Measurements from ENCODE around the gene ZNF423.
"Not testable (repeated sequence)": the region's sequence is repeated elsewhere in the genome, so short reads cannot be mapped to it uniquely, and the experiment has no call there.

Gene ZNF423

DNA sequence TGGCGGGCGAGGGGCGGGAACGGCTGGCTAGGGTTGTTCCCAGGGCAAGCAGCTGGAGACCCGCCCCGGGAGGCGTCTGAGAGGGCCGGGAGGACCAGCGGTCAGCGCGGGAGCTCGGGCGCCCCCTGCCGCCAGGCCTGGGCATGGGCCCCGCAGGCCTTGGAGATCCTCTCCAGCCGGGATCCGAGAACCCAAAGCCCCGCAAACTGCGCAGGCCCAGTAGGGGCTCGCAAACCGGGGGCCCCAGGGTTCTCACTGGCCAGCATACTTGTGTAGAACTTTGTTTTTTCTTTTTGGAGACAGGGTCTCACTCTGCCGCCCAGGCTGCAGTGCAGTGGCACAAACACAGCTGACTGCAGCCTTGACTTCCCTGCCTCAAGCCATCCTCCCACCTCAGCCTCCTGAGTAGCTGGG is 20.8 kb upstream of the ZNF423 start:
- H3K4me2 ChIP-seq (ENCODE audit: low read depth, low read length), result peak overlapping the region; percentile 1; the same call in 1 of the 2 replicates
- H4K20me1 ChIP-seq (ENCODE audit: insufficient read depth, low read length), result no peaks in the 10 kb centered on the region
- H3K4me3 ChIP-seq (ENCODE audit: low read length), result no peak overlapping the region
- H3K27ac ChIP-seq (ENCODE audit: low read length), result no peak overlapping the region
- H3K27me3 ChIP-seq (replicated peaks; ENCODE audit: insufficient read depth, low read length), result peaks cover 17% of the 10 kb centered on the region
- H3K9ac ChIP-seq (ENCODE audit: low read length), result no peak overlapping the region
- no peaks in the 10 kb centered on the region for H3K9me3 ChIP-seq (replicated peaks; ENCODE audit: insufficient read depth, low read length)
- H3F3A ChIP-seq (ENCODE audit: insufficient read depth, low read length), result no peaks in the 10 kb centered on the region
- TF ChIP-seq EZH2 (optimal IDR thresholded peaks at IDR 0.05; ENCODE audit: low read depth, low read length), result no peak
- TF ChIP-seq, protein P1, sequence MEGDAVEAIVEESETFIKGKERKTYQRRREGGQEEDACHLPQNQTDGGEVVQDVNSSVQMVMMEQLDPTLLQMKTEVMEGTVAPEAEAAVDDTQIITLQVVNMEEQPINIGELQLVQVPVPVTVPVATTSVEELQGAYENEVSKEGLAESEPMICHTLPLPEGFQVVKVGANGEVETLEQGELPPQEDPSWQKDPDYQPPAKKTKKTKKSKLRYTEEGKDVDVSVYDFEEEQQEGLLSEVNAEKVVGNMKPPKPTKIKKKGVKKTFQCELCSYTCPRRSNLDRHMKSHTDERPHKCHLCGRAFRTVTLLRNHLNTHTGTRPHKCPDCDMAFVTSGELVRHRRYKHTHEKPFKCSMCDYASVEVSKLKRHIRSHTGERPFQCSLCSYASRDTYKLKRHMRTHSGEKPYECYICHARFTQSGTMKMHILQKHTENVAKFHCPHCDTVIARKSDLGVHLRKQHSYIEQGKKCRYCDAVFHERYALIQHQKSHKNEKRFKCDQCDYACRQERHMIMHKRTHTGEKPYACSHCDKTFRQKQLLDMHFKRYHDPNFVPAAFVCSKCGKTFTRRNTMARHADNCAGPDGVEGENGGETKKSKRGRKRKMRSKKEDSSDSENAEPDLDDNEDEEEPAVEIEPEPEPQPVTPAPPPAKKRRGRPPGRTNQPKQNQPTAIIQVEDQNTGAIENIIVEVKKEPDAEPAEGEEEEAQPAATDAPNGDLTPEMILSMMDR (IDR thresholded peaks at IDR 0.05; ENCODE audit: low read length), result peak; percentile 73
- no peaks in the 10 kb centered on the region for H3K36me3 ChIP-seq (replicated peaks; ENCODE audit: insufficient read depth, low read length)
- H3K4me1 ChIP-seq (ENCODE audit: low read length), result no peaks in the 10 kb centered on the region
- no peaks in the 10 kb centered on the region for H3K9me2 ChIP-seq (replicated peaks; ENCODE audit: insufficient read depth, low read length)
- H3K79me2 ChIP-seq (ENCODE audit: low read length), result no peaks in the 10 kb centered on the region
- peak overlapping the region; percentile 33; the same call in 1 of the 2 replicates for H2AFZ ChIP-seq (ENCODE audit: low read length)
- peak; percentile 42 for DNase-seq

DNA sequence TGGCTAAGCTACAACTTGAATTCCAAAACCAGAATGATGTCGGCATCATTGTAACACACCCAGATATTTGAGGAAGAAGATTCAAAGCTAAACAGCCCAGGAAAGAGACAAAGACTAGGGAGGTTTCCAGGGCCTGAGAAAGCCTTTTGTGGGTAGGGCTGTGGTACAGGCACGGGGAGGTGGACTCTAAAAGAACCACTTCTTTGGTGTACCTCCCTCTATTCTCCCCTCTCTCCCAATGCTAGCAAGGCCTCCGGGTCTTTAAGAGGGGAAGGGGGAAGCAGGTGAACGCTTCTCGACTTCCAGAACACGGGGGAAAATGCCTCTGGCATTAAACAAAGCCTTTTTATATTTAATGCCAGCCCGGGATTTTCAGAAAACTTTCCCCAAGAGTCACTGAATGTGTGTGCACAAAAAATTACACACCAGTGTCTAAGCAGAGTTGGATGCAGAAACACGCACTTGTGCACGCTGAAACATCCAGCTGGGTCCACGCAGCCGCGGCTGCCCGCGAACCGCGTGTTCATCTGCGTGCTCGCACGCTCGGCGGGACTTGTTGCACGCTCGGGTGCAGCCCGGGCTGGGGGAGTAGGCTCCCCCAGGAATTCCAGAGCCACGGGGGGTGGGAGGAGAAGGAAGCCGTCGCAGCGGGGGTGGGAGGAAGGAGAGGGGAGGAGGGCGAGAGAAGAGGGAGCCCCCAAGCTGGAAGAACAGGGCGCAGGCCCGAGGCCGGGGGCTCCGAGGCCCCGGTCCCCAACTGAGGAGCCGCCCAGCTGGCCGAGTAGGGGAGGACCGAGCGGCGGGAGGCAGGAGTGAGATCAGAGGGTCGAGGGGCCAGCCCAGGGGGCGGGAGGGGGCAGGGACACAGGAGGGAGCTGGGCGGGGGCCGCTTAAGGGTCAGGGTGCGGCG is 20.1 kb upstream of the ZNF423 start:
- Histone ChIP-seq H3K9ac (ENCODE audit: low read length) (no peak overlapping the region), H4K20me1 (ENCODE audit: insufficient read depth, low read length) (no peaks in the 10 kb centered on the region), H3F3A (ENCODE audit: insufficient read depth, low read length) (no peaks in the 10 kb centered on the region), H3K36me3 (replicated peaks; ENCODE audit: insufficient read depth, low read length) (no peaks in the 10 kb centered on the region), H3K9me2 (replicated peaks; ENCODE audit: insufficient read depth, low read length) (no peaks in the 10 kb centered on the region), H3K4me1 (ENCODE audit: low read length) (no peaks in the 10 kb centered on the region), H3K27me3 (replicated peaks; ENCODE audit: insufficient read depth, low read length) (peaks cover 17% of the 10 kb centered on the region), H3K79me2 (ENCODE audit: low read length) (no peaks in the 10 kb centered on the region), H3K4me3 (ENCODE audit: low read length) (no peak overlapping the region), H3K9me3 (replicated peaks; ENCODE audit: insufficient read depth, low read length) (no peaks in the 10 kb centered on the region), H3K27ac (ENCODE audit: low read length) (no peak overlapping the region), H3K4me2 (ENCODE audit: low read depth, low read length) (peak overlapping the region; percentile 1; the same call in 1 of the 2 replicates), H2AFZ (ENCODE audit: low read length) (peak overlapping the region; percentile 33; the same call in 1 of the 2 replicates)
- TF ChIP-seq EZH2 (optimal IDR thresholded peaks at IDR 0.05; ENCODE audit: low read depth, low read length), result no peak
- TF ChIP-seq, protein P1 (IDR thresholded peaks at IDR 0.05; ENCODE audit: low read length), result no peak
- no peak for TF ChIP-seq EZH2phosphoT487 (IDR thresholded peaks at IDR 0.05; ENCODE audit: low read length)
- DNase-seq, result no peak

DNA sequence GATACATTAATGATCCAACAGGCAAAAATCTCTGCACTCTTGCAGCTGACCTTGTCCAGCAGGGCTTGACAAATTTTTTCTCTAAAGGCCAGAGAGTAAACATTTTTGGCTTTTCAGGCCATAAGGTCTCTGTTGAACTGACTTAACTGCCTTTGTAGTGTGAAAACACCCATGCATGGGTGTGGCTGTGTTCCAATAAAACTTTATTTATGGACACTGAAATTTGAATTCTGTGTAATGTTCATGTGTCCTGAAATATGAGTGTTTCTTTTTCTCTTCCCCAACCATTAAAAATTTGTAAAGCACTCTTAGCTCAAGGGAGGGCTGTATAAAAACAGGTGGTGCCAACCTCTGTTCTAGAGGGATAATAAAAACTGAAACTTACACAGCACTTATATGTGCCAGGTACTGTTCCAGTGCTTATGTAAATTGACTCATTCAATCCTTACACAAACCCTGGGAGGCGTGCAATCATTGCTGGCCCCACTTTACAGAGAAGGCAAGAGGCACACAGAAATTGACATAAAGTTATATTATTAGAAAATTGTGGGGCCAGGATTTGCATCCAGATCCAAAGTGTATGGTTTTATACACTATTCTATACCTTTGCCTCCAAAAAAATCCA is 18.8 kb upstream of the ZNF423 start:
- H4K20me1 ChIP-seq (ENCODE audit: insufficient read depth, low read length), result no peaks in the 10 kb centered on the region
- no peak overlapping the region for H3K4me2 ChIP-seq (ENCODE audit: low read depth, low read length)

DNA sequence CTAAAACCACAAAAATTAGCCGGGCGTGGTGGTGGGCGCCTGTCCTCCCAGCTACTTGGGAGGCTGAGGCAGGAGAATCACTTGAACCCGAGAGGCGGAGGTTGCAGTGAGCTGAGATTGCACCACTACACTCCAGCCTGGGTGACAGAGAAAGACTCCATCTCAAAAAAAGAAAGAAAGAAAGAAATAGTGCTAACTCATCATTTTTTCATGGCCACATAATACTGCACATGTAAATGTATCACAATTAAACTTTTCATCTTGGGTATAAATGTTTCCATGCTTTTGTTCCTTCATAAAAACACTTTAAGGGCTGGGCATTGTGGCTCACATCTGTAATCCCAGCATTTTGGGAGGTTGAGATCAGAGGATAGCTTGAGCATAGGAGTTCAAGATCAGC is 15.9 kb upstream of the ZNF423 start:
- H4K20me1 ChIP-seq (ENCODE audit: insufficient read depth, low read length); H3K36me3 ChIP-seq (replicated peaks; ENCODE audit: insufficient read depth, low read length); H3K27ac ChIP-seq (ENCODE audit: low read length); H3F3A ChIP-seq (ENCODE audit: insufficient read depth, low read length); H3K79me2 ChIP-seq (ENCODE audit: low read length); H3K4me3 ChIP-seq (ENCODE audit: low read length); H3K4me1 ChIP-seq (ENCODE audit: low read length); H3K9ac ChIP-seq (ENCODE audit: low read length); H3K9me2 ChIP-seq (replicated peaks; ENCODE audit: insufficient read depth, low read length); H2AFZ ChIP-seq (ENCODE audit: low read length); H3K9me3 ChIP-seq (replicated peaks; ENCODE audit: insufficient read depth, low read length); H3K4me2 ChIP-seq (ENCODE audit: low read depth, low read length); DNase-seq: not testable (repeated sequence)
- H3K27me3 ChIP-seq (replicated peaks; ENCODE audit: insufficient read depth, low read length), result peaks cover 26% of the 10 kb centered on the region

More for the DNA sequence above, 18.8 kb upstream of the ZNF423 start:
- Histone ChIP-seq H3K27ac (ENCODE audit: low read length) (no peak overlapping the region), H3K9me2 (replicated peaks; ENCODE audit: insufficient read depth, low read length) (no peaks in the 10 kb centered on the region), H3K79me2 (ENCODE audit: low read length) (no peaks in the 10 kb centered on the region), H3K4me1 (ENCODE audit: low read length) (no peaks in the 10 kb centered on the region), H3K36me3 (replicated peaks; ENCODE audit: insufficient read depth, low read length) (no peaks in the 10 kb centered on the region), H3K9ac (ENCODE audit: low read length) (no peak overlapping the region), H3K27me3 (replicated peaks; ENCODE audit: insufficient read depth, low read length) (peaks cover 17% of the 10 kb centered on the region), H2AFZ (ENCODE audit: low read length) (no peak overlapping the region), H3K9me3 (replicated peaks; ENCODE audit: insufficient read depth, low read length) (no peaks in the 10 kb centered on the region), H3K4me3 (ENCODE audit: low read length) (no peak overlapping the region), H3F3A (ENCODE audit: insufficient read depth, low read length) (no peaks in the 10 kb centered on the region)
- no peak for DNase-seq
- TF ChIP-seq EZH2 (optimal IDR thresholded peaks at IDR 0.05; ENCODE audit: low read depth, low read length), result no peak
- TF ChIP-seq, protein P1 (IDR thresholded peaks at IDR 0.05; ENCODE audit: low read length), result no peak
- TF ChIP-seq EZH2phosphoT487 (IDR thresholded peaks at IDR 0.05; ENCODE audit: low read length), result no peak

Data from MM.1S (cell line).